ENCODE measurements around the gene SPTLC3.

Gene SPTLC3

DNA sequence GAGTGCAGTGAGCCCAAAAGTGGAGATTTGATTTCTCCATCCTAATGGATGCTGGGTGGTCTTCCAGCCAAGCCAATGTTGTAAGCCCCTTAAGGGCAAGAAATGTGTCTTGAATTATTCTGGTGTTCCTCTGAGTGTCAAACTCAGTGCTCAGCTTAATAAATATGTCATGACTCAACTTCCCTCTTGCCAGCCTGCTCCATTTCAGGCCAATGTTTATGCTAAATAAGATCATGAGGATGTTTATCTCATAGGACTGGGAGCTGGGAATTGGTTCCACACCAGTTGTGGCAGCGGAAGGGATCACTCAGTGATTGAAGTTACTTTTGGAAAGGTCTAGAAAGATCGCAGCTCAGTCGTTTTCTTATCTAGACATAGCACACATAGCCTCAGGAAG is 121.9 kb downstream of the SPTLC3 start:
- no peak for ATAC-seq
- TF ChIP-seq OSR1 (CRISPR knock-in tag; IDR thresholded peaks at IDR 0.05) (no peak), ZNF8 (CRISPR knock-in tag; IDR thresholded peaks at IDR 0.05) (no peak), BACH2 (CRISPR knock-in tag; IDR thresholded peaks at IDR 0.05; ENCODE audit: borderline replicate concordance) (no peak)
- TF ChIP-seq, protein P1, sequence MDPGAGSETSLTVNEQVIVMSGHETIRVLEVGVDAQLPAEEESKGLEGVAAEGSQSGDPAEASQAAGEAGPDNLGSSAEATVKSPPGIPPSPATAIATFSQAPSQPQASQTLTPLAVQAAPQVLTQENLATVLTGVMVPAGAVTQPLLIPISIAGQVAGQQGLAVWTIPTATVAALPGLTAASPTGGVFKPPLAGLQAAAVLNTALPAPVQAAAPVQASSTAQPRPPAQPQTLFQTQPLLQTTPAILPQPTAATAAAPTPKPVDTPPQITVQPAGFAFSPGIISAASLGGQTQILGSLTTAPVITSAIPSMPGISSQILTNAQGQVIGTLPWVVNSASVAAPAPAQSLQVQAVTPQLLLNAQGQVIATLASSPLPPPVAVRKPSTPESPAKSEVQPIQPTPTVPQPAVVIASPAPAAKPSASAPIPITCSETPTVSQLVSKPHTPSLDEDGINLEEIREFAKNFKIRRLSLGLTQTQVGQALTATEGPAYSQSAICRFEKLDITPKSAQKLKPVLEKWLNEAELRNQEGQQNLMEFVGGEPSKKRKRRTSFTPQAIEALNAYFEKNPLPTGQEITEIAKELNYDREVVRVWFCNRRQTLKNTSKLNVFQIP (CRISPR knock-in tag; IDR thresholded peaks at IDR 0.05; ENCODE audit: borderline replicate concordance, low read depth), result no peak

DNA sequence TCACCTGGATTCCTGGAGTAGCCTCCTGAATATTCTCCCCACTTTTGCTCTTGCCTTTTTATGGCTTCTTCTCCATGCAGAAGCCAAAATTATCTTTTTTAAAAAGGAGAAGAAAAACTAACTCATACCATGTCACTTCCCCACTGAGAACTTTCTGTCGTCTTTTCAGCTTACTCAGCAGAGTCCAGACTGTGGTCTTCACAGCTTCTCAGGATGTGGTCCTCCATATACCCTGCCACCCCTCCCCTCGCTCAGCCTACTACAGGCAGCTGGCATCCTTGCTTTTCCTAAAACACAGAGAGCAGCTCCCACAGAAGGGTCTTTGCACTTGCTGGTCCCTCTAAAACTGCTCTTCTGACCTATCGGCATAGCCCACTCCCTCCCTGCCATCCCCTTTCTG is 122.9 kb downstream of the SPTLC3 start:
- no peak for ATAC-seq
- TF ChIP-seq ZFP3 (CRISPR knock-in tag; IDR thresholded peaks at IDR 0.05) (no peak), RARB (CRISPR knock-in tag; IDR thresholded peaks at IDR 0.05) (no peak), SNAI2 (CRISPR knock-in tag; IDR thresholded peaks at IDR 0.05) (no peak), CSDC2 (CRISPR knock-in tag; IDR thresholded peaks at IDR 0.05) (no peak), ESRRG (CRISPR knock-in tag; IDR thresholded peaks at IDR 0.05) (no peak), ZC3H10 (CRISPR knock-in tag; IDR thresholded peaks at IDR 0.05) (no peak), GLIS3 (CRISPR knock-in tag; IDR thresholded peaks at IDR 0.05) (no peak), ISL1 (CRISPR knock-in tag; IDR thresholded peaks at IDR 0.05) (no peak), TCF4 (CRISPR knock-in tag; IDR thresholded peaks at IDR 0.05; ENCODE audit: borderline replicate concordance) (no peak)
- TF ChIP-seq, protein P2, sequence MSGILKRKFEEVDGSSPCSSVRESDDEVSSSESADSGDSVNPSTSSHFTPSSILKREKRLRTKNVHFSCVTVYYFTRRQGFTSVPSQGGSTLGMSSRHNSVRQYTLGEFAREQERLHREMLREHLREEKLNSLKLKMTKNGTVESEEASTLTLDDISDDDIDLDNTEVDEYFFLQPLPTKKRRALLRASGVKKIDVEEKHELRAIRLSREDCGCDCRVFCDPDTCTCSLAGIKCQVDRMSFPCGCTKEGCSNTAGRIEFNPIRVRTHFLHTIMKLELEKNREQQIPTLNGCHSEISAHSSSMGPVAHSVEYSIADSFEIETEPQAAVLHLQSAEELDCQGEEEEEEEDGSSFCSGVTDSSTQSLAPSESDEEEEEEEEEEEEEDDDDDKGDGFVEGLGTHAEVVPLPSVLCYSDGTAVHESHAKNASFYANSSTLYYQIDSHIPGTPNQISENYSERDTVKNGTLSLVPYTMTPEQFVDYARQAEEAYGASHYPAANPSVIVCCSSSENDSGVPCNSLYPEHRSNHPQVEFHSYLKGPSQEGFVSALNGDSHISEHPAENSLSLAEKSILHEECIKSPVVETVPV (CRISPR knock-in tag; IDR thresholded peaks at IDR 0.05), result no peak
- TF ChIP-seq, protein P3, sequence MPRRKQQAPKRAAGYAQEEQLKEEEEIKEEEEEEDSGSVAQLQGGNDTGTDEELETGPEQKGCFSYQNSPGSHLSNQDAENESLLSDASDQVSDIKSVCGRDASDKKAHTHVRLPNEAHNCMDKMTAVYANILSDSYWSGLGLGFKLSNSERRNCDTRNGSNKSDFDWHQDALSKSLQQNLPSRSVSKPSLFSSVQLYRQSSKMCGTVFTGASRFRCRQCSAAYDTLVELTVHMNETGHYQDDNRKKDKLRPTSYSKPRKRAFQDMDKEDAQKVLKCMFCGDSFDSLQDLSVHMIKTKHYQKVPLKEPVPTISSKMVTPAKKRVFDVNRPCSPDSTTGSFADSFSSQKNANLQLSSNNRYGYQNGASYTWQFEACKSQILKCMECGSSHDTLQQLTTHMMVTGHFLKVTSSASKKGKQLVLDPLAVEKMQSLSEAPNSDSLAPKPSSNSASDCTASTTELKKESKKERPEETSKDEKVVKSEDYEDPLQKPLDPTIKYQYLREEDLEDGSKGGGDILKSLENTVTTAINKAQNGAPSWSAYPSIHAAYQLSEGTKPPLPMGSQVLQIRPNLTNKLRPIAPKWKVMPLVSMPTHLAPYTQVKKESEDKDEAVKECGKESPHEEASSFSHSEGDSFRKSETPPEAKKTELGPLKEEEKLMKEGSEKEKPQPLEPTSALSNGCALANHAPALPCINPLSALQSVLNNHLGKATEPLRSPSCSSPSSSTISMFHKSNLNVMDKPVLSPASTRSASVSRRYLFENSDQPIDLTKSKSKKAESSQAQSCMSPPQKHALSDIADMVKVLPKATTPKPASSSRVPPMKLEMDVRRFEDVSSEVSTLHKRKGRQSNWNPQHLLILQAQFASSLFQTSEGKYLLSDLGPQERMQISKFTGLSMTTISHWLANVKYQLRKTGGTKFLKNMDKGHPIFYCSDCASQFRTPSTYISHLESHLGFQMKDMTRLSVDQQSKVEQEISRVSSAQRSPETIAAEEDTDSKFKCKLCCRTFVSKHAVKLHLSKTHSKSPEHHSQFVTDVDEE (CRISPR knock-in tag; IDR thresholded peaks at IDR 0.05), result no peak

DNA sequence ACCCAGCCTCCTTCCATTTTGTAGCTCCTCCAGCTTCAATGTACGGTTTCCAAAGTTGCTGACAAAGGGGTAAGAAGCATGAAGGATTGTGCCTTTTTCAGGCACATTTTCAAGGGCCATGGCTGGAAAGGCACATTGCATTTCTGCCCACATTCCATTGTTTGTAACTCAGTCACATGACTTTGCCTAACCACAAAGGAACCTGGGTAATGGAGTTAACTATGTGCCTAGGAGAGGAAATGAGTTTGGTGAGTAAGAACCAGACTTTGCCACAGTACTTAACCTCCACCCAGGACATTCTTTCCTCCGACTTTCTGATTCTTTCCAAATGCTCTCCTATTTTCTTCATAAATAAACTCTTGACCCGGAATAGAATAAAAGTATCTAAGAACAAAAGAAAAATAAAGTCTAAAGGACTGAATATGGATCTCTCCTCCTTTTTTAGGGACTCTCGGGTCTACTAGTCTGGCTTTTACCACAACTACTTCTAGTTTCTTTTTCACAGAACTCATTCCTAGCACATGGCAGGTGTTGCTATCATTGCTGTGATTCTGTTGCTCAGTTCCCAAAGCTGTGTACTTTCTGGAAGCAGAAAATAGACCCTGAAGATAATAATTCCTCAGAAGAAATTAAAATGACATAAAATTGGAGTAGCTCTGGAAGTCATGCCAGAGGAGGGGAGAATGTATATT is 130.8 kb downstream of the SPTLC3 start:
- no peak for TF ChIP-seq GLIS3 (CRISPR knock-in tag; IDR thresholded peaks at IDR 0.05)
- ATAC-seq, result no peak

DNA sequence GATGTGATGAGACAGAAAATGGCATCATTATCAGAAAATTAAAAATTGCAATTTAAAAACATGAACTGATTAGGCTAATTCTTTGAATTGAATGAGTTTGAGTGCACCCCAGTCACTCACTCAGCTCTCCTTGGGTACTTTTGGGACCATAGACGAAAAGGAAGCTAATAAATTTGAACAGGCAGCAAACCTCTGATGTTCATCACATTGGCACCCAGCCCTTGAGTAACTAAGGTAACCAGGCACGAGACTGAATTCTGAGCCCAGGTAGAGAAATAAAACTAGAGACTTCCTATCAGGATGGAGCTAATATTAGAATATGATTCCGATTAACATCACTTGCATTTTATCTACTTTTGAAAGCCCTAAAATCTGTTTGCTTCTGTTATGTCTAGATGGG is 131.4 kb downstream of the SPTLC3 start:
- ATAC-seq, result no peak
- no peak for TF ChIP-seq SNAI2 (CRISPR knock-in tag; IDR thresholded peaks at IDR 0.05)
- TF ChIP-seq TCF4 (CRISPR knock-in tag; IDR thresholded peaks at IDR 0.05; ENCODE audit: borderline replicate concordance), result no peak
- no peak for TF ChIP-seq ZFP30 (CRISPR knock-in tag; IDR thresholded peaks at IDR 0.05)

DNA sequence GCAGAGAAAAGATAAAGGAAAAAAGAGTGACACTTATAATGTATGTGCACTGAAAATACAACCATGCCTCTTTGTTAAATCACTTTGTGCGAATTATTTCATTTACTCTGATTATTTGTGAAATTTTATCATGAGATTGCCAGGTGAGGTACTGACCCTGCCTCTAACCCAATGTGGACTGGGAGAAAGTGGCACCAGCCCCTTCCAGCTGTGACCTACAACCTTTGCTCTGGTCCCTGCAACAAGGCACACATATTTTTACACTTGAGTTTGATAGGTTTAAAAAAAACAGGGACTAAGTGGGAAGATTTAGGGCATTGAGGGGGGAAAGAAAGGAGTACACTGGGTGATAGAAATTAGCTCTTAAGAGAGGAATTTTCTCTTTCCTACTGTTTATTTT is 132.0 kb downstream of the SPTLC3 start:
- TF ChIP-seq ARNTL (CRISPR knock-in tag; IDR thresholded peaks at IDR 0.05; ENCODE audit: borderline replicate concordance, low read depth), result no peak
- no peak for TF ChIP-seq RARB (CRISPR knock-in tag; IDR thresholded peaks at IDR 0.05)
- TF ChIP-seq ESRRG (CRISPR knock-in tag; IDR thresholded peaks at IDR 0.05), result no peak
- TF ChIP-seq SNAI2 (CRISPR knock-in tag; IDR thresholded peaks at IDR 0.05), result no peak
- no peak for TF ChIP-seq ZNF565 (CRISPR knock-in tag; conservative IDR thresholded peaks at IDR 0.05; ENCODE audit: low read depth)
- no peak for TF ChIP-seq TCF4 (CRISPR knock-in tag; IDR thresholded peaks at IDR 0.05; ENCODE audit: borderline replicate concordance)
- no peak for TF ChIP-seq ZNF8 (CRISPR knock-in tag; IDR thresholded peaks at IDR 0.05)
- TF ChIP-seq PPARA (CRISPR knock-in tag; IDR thresholded peaks at IDR 0.05; ENCODE audit: borderline replicate concordance), result no peak
- no peak for TF ChIP-seq CSDC2 (CRISPR knock-in tag; IDR thresholded peaks at IDR 0.05)
- TF ChIP-seq, protein P1 (CRISPR knock-in tag; IDR thresholded peaks at IDR 0.05; ENCODE audit: borderline replicate concordance, low read depth), result no peak
- ATAC-seq, result no peak

Data from SK-N-SH treated with all-trans-retinoic acid at 6 μM for 48 hours (cell line).